DOHH2 (cell line): Measurements from ENCODE around the gene CEACAM19.
"Not testable (repeated sequence)": the region's sequence is repeated elsewhere in the genome, so short reads cannot be mapped to it uniquely, and the experiment has no call there.

Source experiments
- H3F3A ChIP-seq: fragments of 200-600 bp; sonication (generic), shearing (Covaris generic); 2 replicates; pipeline ENCODE4 v1.6.0; 2016; ENCODE audit warnings: antibody characterized with exemption, mild to moderate bottlenecking; ENCODE audit not compliant: control insufficient read depth, insufficient read depth
- H3K27ac ChIP-seq: fragments of 200-600 bp; sonication (generic); 2 replicates; pipeline ENCODE4 v1.5.1; 2014; ENCODE audit warnings: low read depth, mild to moderate bottlenecking, low read length, moderate library complexity
- H3K27me3 ChIP-seq: fragments of 200-600 bp; sonication (generic); 2 replicates; pipeline ENCODE4 v1.6.1; 2014; ENCODE audit warnings: mild to moderate bottlenecking, low read length, mixed read lengths; ENCODE audit not compliant: control insufficient read depth
- H3K36me3 ChIP-seq: fragments of 200-600 bp; sonication (generic); 2 replicates; pipeline ENCODE4 v1.6.1; 2014; ENCODE audit warnings: mild to moderate bottlenecking, low read length, moderate library complexity, mixed read lengths; ENCODE audit not compliant: control insufficient read depth
- H3K4me1 ChIP-seq: fragments of 200-600 bp; sonication (generic); 2 replicates; pipeline ENCODE4 v1.6.1; 2014; ENCODE audit warnings: mild to moderate bottlenecking, low read length, mixed read lengths; ENCODE audit not compliant: control insufficient read depth
- H3K4me2 ChIP-seq: fragments of 200-600 bp; sonication (generic); 2 replicates; pipeline ENCODE4 v1.6.0; 2014; ENCODE audit warnings: mild to moderate bottlenecking, low read length, moderate library complexity
- H3K4me3 ChIP-seq: fragments of 200-600 bp; sonication (generic); 2 replicates; pipeline ENCODE4 v1.5.1; 2014; ENCODE audit warnings: mild to moderate bottlenecking, low read length, mixed read lengths
- H3K79me2 ChIP-seq: fragments of 200-600 bp; sonication (generic); 2 replicates; pipeline ENCODE4 v1.6.1; 2014; ENCODE audit warnings: mild to moderate bottlenecking, low read length, mixed read lengths; ENCODE audit not compliant: control insufficient read depth
- H3K9me2 ChIP-seq: fragments of 200-600 bp; sonication (generic); replicated peaks from 2 replicates; pipeline ENCODE4 v1.6.1; 2014; ENCODE audit warnings: mild to moderate bottlenecking, low read length, mixed read lengths; ENCODE audit not compliant: control insufficient read depth
- H3K9me3 ChIP-seq: fragments of 200-600 bp; sonication (generic); 2 replicates; pipeline ENCODE4 v1.6.1; 2014; ENCODE audit warnings: antibody characterized with exemption, low read length, mixed read lengths; ENCODE audit not compliant: control insufficient read depth, insufficient read depth
- H4K20me1 ChIP-seq: fragments of 200-600 bp; sonication (generic); 2 replicates; pipeline ENCODE4 v1.6.0; 2014; ENCODE audit warnings: low read depth, mild to moderate bottlenecking, antibody characterized with exemption, low read length, moderate library complexity; ENCODE audit not compliant: control insufficient read depth, insufficient read depth
- CTCF ChIP-seq: fragments of 200-600 bp; sonication (generic); IDR thresholded peaks from one replicate; pipeline ENCODE4 v1.5.1; 2014; ENCODE audit warnings: antibody characterized with exemption, mild to moderate bottlenecking, low read depth, low read length; ENCODE audit not compliant: poor library complexity, severe bottlenecking
- EZH2phosphoT487 ChIP-seq: fragments of 200-600 bp; sonication (generic); IDR thresholded peaks from 2 replicates; pipeline ENCODE4 v1.6.1; 2017; ENCODE audit warnings: borderline replicate concordance, mild to moderate bottlenecking, antibody characterized with exemption, low read length, moderate library complexity, mixed read lengths

CEACAM19 gene

GRCh38 chr19:44707794-44708193 is 36.5 kb downstream of the CEACAM19 start:
- TF ChIP-seq EZH2phosphoT487 = no peak
- no peak for TF ChIP-seq CTCF
- Histone ChIP-seq H3K9me3 (no peaks in the 10 kb centered on the region), H3K27me3 (no peaks in the 10 kb centered on the region), H3K4me3 (no peak overlapping the region), H3K79me2 (no peaks in the 10 kb centered on the region), H3K27ac (no peak overlapping the region), H3K4me1 (no peaks in the 10 kb centered on the region), H3K36me3 (no peaks in the 10 kb centered on the region), H3K9me2 (no peaks in the 10 kb centered on the region), H3F3A (no peaks in the 10 kb centered on the region), H3K4me2 (no peak overlapping the region), H4K20me1 (no peaks in the 10 kb centered on the region)

- no peak overlapping the region for H3K4me2 ChIP-seq
- H3K4me3 ChIP-seq = no peak overlapping the region
- H3K4me1 ChIP-seq = no peaks in the 10 kb centered on the region
- H3K9me3 ChIP-seq = no peaks in the 10 kb centered on the region
- H3K27ac ChIP-seq = no peak overlapping the region
- no peaks in the 10 kb centered on the region for H3K27me3 ChIP-seq
- H3K36me3 ChIP-seq = no peaks in the 10 kb centered on the region
- no peaks in the 10 kb centered on the region for H4K20me1 ChIP-seq
- H3K79me2 ChIP-seq = no peaks in the 10 kb centered on the region
- no peaks in the 10 kb centered on the region for H3F3A ChIP-seq
- H3K9me2 ChIP-seq = no peaks in the 10 kb centered on the region
- TF ChIP-seq CTCF (no peak), EZH2phosphoT487 (no peak)
These were observed 37.7 kb downstream of the CEACAM19 start for GRCh38 chr19:44708940-44709339.

GRCh38 chr19:44709434-44710266 is 38.4 kb downstream of the CEACAM19 start:
- H3K4me3 ChIP-seq, H3K9me2 ChIP-seq, H3K79me2 ChIP-seq, H3K27me3 ChIP-seq, H3K4me2 ChIP-seq, H3K4me1 ChIP-seq, H3F3A ChIP-seq, H3K27ac ChIP-seq, H3K9me3 ChIP-seq, H4K20me1 ChIP-seq, H3K36me3 ChIP-seq: not testable (repeated sequence)

- H3K36me3 ChIP-seq = no peaks in the 10 kb centered on the region
- H3K79me2 ChIP-seq = no peaks in the 10 kb centered on the region
- no peaks in the 10 kb centered on the region for H3F3A ChIP-seq
- TF ChIP-seq EZH2phosphoT487 (no peak), CTCF (no peak)
- no peaks in the 10 kb centered on the region for H3K9me2 ChIP-seq
- no peaks in the 10 kb centered on the region for H3K9me3 ChIP-seq
- no peak overlapping the region for H3K27ac ChIP-seq
- no peaks in the 10 kb centered on the region for H3K4me1 ChIP-seq
- H3K27me3 ChIP-seq = no peaks in the 10 kb centered on the region
- H4K20me1 ChIP-seq = no peaks in the 10 kb centered on the region
- H3K4me2 ChIP-seq = no peak overlapping the region
- H3K4me3 ChIP-seq = no peak overlapping the region
These were observed 39.2 kb downstream of the CEACAM19 start for GRCh38 chr19:44710483-44710882.
